ENCODE data around the gene SLC17A5. TPM values are rescaled to one million over a fixed set of nuclear protein-coding genes. Genes with fewer than 3 reads are reported as not detected.
A peak's percentile ranks its signal among the peaks of the same experiment; 100 is the strongest.

SLC17A5 gene
- total and polyA plus RNA-seq, 9 of the 15 experiments (the other 6 are each of a cell fraction or from before 2014, with no cell fraction given): 1.3 to 7.2 (median 3.4) TPM

DNA sequence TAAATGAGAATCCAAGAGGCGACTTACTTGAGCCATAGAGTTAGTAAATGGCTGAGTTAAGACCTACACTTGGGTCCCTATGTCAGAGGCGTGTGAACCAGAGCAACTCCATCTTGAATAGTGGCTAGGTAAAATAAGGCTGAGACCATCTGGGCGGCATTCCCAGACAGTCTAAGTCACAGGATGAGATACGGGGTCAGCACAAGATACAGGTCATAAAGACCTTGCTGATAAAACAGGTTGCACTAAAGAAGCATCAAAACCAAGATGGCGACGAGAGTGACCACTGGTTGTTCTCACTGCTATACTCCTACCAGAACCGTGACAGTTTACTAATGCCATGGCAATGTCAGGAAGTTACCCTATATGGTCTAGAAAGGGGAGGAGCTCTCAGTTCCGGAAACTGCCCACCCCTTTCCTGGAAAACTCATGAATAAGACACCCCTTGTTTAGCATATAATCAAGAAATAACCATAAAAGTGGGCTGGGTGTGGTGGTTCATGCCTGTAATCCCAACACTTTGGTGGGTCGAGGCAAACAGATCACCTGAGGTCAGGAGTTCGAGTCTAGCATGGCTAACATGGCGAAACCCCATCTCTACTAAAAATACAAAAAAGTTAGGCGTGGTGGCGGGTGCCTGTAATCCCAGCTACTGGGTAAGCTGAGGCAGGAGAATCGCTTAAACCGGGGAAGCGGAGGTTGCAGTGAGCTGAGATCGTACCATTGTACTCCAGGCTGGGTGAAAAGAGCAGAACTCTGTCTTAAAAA is 89.0 kb downstream of the SLC17A5 start (continued):
- TF ChIP-seq, protein P1, sequence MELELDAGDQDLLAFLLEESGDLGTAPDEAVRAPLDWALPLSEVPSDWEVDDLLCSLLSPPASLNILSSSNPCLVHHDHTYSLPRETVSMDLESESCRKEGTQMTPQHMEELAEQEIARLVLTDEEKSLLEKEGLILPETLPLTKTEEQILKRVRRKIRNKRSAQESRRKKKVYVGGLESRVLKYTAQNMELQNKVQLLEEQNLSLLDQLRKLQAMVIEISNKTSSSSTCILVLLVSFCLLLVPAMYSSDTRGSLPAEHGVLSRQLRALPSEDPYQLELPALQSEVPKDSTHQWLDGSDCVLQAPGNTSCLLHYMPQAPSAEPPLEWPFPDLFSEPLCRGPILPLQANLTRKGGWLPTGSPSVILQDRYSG (tag; conservative IDR thresholded peaks at IDR 0.05; ENCODE audit: low read depth): peak; percentile 100
- TF ChIP-seq NFRKB (IDR thresholded peaks at IDR 0.05; ENCODE audit: low read depth): peak; percentile 92
- TF ChIP-seq TARDBP (IDR thresholded peaks at IDR 0.05): no peak
- TF ChIP-seq XRCC3 (IDR thresholded peaks at IDR 0.05): no peak
- no peak for TF ChIP-seq PURB (CRISPR knock-in tag; IDR thresholded peaks at IDR 0.05; ENCODE audit: low read depth)
- no peak for TF ChIP-seq NFIC (IDR thresholded peaks at IDR 0.05)
- TF ChIP-seq, protein P2, sequence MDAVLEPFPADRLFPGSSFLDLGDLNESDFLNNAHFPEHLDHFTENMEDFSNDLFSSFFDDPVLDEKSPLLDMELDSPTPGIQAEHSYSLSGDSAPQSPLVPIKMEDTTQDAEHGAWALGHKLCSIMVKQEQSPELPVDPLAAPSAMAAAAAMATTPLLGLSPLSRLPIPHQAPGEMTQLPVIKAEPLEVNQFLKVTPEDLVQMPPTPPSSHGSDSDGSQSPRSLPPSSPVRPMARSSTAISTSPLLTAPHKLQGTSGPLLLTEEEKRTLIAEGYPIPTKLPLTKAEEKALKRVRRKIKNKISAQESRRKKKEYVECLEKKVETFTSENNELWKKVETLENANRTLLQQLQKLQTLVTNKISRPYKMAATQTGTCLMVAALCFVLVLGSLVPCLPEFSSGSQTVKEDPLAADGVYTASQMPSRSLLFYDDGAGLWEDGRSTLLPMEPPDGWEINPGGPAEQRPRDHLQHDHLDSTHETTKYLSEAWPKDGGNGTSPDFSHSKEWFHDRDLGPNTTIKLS (IDR thresholded peaks at IDR 0.05; ENCODE audit: borderline replicate concordance, low read depth): no peak
- TF ChIP-seq CTBP1 (IDR thresholded peaks at IDR 0.05; ENCODE audit: borderline replicate concordance): no peak
- no peak for TF ChIP-seq HNRNPK (IDR thresholded peaks at IDR 0.05; ENCODE audit: low read depth, low read length, poor library complexity, severe bottlenecking)
- peak; percentile 93 for TF ChIP-seq ZSCAN32 (CRISPR knock-in tag; IDR thresholded peaks at IDR 0.05)
- TF ChIP-seq, protein P3, sequence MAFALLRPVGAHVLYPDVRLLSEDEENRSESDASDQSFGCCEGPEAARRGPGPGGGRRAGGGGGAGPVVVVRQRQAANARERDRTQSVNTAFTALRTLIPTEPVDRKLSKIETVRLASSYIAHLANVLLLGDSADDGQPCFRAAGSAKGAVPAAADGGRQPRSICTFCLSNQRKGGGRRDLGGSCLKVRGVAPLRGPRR (CRISPR knock-in tag; IDR thresholded peaks at IDR 0.05): peak; percentile 99
- TF ChIP-seq JUNB (CRISPR knock-in tag; conservative IDR thresholded peaks at IDR 0.05): peak; percentile 74
- TF ChIP-seq KAT7 (CRISPR knock-in tag; IDR thresholded peaks at IDR 0.05; ENCODE audit: borderline replicate concordance): no peak
- TF ChIP-seq, protein P4, sequence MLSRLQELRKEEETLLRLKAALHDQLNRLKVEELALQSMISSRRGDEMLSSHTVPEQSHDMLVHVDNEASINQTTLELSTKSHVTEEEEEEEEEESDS (CRISPR knock-in tag; IDR thresholded peaks at IDR 0.05): peak; percentile 85
- no peak for TF ChIP-seq HDAC3 (IDR thresholded peaks at IDR 0.05; ENCODE audit: borderline replicate concordance, partially characterized antibody)
- peak; percentile 100 for TF ChIP-seq KLF6 (CRISPR knock-in tag; IDR thresholded peaks at IDR 0.05; ENCODE audit: borderline replicate concordance)
- TF ChIP-seq, protein P5, sequence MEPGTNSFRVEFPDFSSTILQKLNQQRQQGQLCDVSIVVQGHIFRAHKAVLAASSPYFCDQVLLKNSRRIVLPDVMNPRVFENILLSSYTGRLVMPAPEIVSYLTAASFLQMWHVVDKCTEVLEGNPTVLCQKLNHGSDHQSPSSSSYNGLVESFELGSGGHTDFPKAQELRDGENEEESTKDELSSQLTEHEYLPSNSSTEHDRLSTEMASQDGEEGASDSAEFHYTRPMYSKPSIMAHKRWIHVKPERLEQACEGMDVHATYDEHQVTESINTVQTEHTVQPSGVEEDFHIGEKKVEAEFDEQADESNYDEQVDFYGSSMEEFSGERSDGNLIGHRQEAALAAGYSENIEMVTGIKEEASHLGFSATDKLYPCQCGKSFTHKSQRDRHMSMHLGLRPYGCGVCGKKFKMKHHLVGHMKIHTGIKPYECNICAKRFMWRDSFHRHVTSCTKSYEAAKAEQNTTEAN (CRISPR knock-in tag; IDR thresholded peaks at IDR 0.05): no peak
- TF ChIP-seq, protein P6, sequence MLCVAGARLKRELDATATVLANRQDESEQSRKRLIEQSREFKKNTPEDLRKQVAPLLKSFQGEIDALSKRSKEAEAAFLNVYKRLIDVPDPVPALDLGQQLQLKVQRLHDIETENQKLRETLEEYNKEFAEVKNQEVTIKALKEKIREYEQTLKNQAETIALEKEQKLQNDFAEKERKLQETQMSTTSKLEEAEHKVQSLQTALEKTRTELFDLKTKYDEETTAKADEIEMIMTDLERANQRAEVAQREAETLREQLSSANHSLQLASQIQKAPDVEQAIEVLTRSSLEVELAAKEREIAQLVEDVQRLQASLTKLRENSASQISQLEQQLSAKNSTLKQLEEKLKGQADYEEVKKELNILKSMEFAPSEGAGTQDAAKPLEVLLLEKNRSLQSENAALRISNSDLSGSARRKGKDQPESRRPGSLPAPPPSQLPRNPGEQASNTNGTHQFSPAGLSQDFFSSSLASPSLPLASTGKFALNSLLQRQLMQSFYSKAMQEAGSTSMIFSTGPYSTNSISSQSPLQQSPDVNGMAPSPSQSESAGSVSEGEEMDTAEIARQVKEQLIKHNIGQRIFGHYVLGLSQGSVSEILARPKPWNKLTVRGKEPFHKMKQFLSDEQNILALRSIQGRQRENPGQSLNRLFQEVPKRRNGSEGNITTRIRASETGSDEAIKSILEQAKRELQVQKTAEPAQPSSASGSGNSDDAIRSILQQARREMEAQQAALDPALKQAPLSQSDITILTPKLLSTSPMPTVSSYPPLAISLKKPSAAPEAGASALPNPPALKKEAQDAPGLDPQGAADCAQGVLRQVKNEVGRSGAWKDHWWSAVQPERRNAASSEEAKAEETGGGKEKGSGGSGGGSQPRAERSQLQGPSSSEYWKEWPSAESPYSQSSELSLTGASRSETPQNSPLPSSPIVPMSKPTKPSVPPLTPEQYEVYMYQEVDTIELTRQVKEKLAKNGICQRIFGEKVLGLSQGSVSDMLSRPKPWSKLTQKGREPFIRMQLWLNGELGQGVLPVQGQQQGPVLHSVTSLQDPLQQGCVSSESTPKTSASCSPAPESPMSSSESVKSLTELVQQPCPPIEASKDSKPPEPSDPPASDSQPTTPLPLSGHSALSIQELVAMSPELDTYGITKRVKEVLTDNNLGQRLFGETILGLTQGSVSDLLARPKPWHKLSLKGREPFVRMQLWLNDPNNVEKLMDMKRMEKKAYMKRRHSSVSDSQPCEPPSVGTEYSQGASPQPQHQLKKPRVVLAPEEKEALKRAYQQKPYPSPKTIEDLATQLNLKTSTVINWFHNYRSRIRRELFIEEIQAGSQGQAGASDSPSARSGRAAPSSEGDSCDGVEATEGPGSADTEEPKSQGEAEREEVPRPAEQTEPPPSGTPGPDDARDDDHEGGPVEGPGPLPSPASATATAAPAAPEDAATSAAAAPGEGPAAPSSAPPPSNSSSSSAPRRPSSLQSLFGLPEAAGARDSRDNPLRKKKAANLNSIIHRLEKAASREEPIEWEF (CRISPR knock-in tag; IDR thresholded peaks at IDR 0.05): peak; percentile 99
- TF ChIP-seq WHSC1 (IDR thresholded peaks at IDR 0.05; ENCODE audit: low read length): no peak

Data from K562 (cell line).